Right lobe of liver (tissue), 4 donors: ENCODE measurements around the gene TCF12.

Experiments
- POLR2A ChIP-seq: fragments of 450-650 bp; IDR thresholded peaks from one replicate; pipeline ENCODE4 v1.6.1; 2017; ENCODE audit warnings: antibody characterized with exemption, mild to moderate bottlenecking
- TF ChIP-seq, protein P1 (sequence below), 4 donors: fragments of 200-600 bp in 3 of 4; fragments of 450-650 bp in 1 of 4; IDR thresholded peaks; one replicate each; pipeline versions ENCODE4 v1.5.1 to v1.8.0; 2016 to 2022; ENCODE audit warnings: antibody characterized with exemption in 4 of 4, mild to moderate bottlenecking in 2 of 4
- donor health status: DM: no; HTN: no; CAD: no.
- donor health status: DM: no; HTN: no; CAD: no.
- donor health status: DM: no; HTN: yes; CAD: no.

GRCh38 chr15:57324944-57325679, 406.7 kb downstream of the TCF12 start:
- TF ChIP-seq, protein P1, sequence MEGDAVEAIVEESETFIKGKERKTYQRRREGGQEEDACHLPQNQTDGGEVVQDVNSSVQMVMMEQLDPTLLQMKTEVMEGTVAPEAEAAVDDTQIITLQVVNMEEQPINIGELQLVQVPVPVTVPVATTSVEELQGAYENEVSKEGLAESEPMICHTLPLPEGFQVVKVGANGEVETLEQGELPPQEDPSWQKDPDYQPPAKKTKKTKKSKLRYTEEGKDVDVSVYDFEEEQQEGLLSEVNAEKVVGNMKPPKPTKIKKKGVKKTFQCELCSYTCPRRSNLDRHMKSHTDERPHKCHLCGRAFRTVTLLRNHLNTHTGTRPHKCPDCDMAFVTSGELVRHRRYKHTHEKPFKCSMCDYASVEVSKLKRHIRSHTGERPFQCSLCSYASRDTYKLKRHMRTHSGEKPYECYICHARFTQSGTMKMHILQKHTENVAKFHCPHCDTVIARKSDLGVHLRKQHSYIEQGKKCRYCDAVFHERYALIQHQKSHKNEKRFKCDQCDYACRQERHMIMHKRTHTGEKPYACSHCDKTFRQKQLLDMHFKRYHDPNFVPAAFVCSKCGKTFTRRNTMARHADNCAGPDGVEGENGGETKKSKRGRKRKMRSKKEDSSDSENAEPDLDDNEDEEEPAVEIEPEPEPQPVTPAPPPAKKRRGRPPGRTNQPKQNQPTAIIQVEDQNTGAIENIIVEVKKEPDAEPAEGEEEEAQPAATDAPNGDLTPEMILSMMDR (IDR thresholded peaks at IDR 0.05) = no peak
- no peak for TF ChIP-seq POLR2A
